ENCODE data around the gene CAMK1D.
A peak's percentile ranks its signal among the peaks of the same experiment; 100 is the strongest.

CAMK1D gene

GRCh38 chr10:12549297-12549696 is 199.9 kb downstream of the CAMK1D start:
- H4K20me1 ChIP-seq (ENCODE audit: insufficient read depth, low read length): no peaks in the 10 kb centered on the region
- H3F3A ChIP-seq (ENCODE audit: insufficient read depth, low read length): no peaks in the 10 kb centered on the region
- no peaks in the 10 kb centered on the region for H3K36me3 ChIP-seq (ENCODE audit: insufficient read depth, low read length)
- no peak overlapping the region for H3K4me2 ChIP-seq (ENCODE audit: low read length)
- no peaks in the 10 kb centered on the region for H3K9me2 ChIP-seq (ENCODE audit: low read depth, low read length)
- no peak overlapping the region for H2AFZ ChIP-seq (ENCODE audit: low read length)
- H3K9me3 ChIP-seq (ENCODE audit: low read length): no peaks in the 10 kb centered on the region
- TF ChIP-seq CTCF (IDR thresholded peaks at IDR 0.05; ENCODE audit: low read length) (peak; percentile 13; the same call in 1 of the 2 replicates), EZH2 (IDR thresholded peaks at IDR 0.05; ENCODE audit: borderline replicate concordance, low read length) (no peak)
- no peaks in the 10 kb centered on the region for H3K79me2 ChIP-seq (ENCODE audit: insufficient read depth, low read length)
- H3K4me3 ChIP-seq (ENCODE audit: low read depth, low read length, poor library complexity, severe bottlenecking): no peak overlapping the region
- H3K9ac ChIP-seq (ENCODE audit: low read length): no peak overlapping the region
- H3K27ac ChIP-seq (ENCODE audit: low read depth, low read length, poor library complexity, severe bottlenecking): no peak overlapping the region
- H3K27me3 ChIP-seq (ENCODE audit: insufficient read depth, low read length): no peaks in the 10 kb centered on the region
- no peaks in the 10 kb centered on the region for H3K4me1 ChIP-seq (ENCODE audit: insufficient read depth, low read length, severe bottlenecking)

DNA sequence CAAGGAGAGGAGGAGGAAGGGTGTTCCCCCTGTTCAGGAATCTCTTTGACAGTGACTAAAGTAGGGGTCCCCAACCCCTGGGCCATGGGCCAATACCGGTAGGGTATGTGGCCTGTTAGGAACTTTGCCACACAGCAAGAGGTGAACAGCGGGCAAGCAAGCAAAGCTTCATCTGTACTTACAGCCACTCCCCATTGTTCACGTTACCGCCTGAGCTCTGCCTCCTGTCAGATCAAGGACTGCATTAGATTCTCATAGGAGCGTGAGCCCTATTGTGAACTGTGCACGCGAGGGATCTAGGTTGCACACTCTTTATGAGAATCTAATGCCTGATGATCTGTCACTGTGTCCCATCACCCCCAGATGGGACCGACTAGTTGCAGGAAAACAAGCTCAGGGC is 201.6 kb downstream of the CAMK1D start:
- H3K4me1 ChIP-seq (ENCODE audit: insufficient read depth, low read length, severe bottlenecking): no peaks in the 10 kb centered on the region

DNA sequence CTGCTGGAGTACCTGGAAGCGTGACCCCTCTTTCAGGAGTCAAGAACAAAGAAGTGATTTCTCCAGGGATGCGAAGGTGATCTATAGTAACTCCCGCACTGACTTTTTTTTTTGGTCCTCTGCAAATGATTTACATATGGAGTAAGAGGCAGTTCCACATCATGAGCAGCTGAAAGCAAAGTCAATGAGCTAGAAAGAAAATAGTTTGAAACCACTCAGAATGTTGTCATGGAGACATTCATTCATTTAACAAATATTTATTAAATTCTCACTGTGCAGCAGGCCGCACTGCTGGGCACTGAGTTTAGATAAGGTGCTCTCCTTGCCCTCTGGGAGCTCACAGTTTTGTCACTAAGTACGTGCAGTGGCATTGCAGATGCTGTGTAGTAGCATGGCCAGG is 206.7 kb downstream of the CAMK1D start:
- H4K20me1 ChIP-seq (ENCODE audit: insufficient read depth, low read length): no peaks in the 10 kb centered on the region
- H3K27me3 ChIP-seq (ENCODE audit: insufficient read depth, low read length): no peaks in the 10 kb centered on the region

More for the DNA sequence above, 201.6 kb downstream of the CAMK1D start:
- Histone ChIP-seq H3K9me2 (ENCODE audit: low read depth, low read length) (no peaks in the 10 kb centered on the region), H2AFZ (ENCODE audit: low read length) (no peak overlapping the region), H3K36me3 (ENCODE audit: insufficient read depth, low read length) (no peaks in the 10 kb centered on the region), H3F3A (ENCODE audit: insufficient read depth, low read length) (no peaks in the 10 kb centered on the region), H3K27ac (ENCODE audit: low read depth, low read length, poor library complexity, severe bottlenecking) (no peak overlapping the region), H3K79me2 (ENCODE audit: insufficient read depth, low read length) (no peaks in the 10 kb centered on the region), H3K27me3 (ENCODE audit: insufficient read depth, low read length) (no peaks in the 10 kb centered on the region), H3K9ac (ENCODE audit: low read length) (no peak overlapping the region), H3K4me3 (ENCODE audit: low read depth, low read length, poor library complexity, severe bottlenecking) (no peak overlapping the region), H4K20me1 (ENCODE audit: insufficient read depth, low read length) (no peaks in the 10 kb centered on the region), H3K9me3 (ENCODE audit: low read length) (no peaks in the 10 kb centered on the region), H3K4me2 (ENCODE audit: low read length) (no peak overlapping the region)
- no peak for TF ChIP-seq EZH2 (IDR thresholded peaks at IDR 0.05; ENCODE audit: borderline replicate concordance, low read length)
- no peak for TF ChIP-seq CTCF (IDR thresholded peaks at IDR 0.05; ENCODE audit: low read length)

More for the DNA sequence above, 206.7 kb downstream of the CAMK1D start:
- Histone ChIP-seq H2AFZ (ENCODE audit: low read length) (no peak overlapping the region), H3K9ac (ENCODE audit: low read length) (no peak overlapping the region), H3K36me3 (ENCODE audit: insufficient read depth, low read length) (no peaks in the 10 kb centered on the region), H3K27ac (ENCODE audit: low read depth, low read length, poor library complexity, severe bottlenecking) (no peak overlapping the region), H3K4me2 (ENCODE audit: low read length) (no peak overlapping the region), H3K79me2 (ENCODE audit: insufficient read depth, low read length) (no peaks in the 10 kb centered on the region), H3K4me3 (ENCODE audit: low read depth, low read length, poor library complexity, severe bottlenecking) (no peak overlapping the region), H3K4me1 (ENCODE audit: insufficient read depth, low read length, severe bottlenecking) (no peaks in the 10 kb centered on the region), H3K9me3 (ENCODE audit: low read length) (no peaks in the 10 kb centered on the region), H3F3A (ENCODE audit: insufficient read depth, low read length) (no peaks in the 10 kb centered on the region), H3K9me2 (ENCODE audit: low read depth, low read length) (no peaks in the 10 kb centered on the region)
- TF ChIP-seq CTCF (IDR thresholded peaks at IDR 0.05; ENCODE audit: low read length): no peak
- TF ChIP-seq EZH2 (IDR thresholded peaks at IDR 0.05; ENCODE audit: borderline replicate concordance, low read length): no peak
